ENCODE data around the gene SORCS2. TPM values are rescaled to one million over a fixed set of nuclear protein-coding genes. Genes with fewer than 3 reads are reported as not detected.

The SORCS2 gene
- total and polyA plus RNA-seq, 2 of the 13 experiments (the other 11 are each of a cell fraction or from before 2014, with no cell fraction given), result 0.82 to 1.0 TPM

DNA sequence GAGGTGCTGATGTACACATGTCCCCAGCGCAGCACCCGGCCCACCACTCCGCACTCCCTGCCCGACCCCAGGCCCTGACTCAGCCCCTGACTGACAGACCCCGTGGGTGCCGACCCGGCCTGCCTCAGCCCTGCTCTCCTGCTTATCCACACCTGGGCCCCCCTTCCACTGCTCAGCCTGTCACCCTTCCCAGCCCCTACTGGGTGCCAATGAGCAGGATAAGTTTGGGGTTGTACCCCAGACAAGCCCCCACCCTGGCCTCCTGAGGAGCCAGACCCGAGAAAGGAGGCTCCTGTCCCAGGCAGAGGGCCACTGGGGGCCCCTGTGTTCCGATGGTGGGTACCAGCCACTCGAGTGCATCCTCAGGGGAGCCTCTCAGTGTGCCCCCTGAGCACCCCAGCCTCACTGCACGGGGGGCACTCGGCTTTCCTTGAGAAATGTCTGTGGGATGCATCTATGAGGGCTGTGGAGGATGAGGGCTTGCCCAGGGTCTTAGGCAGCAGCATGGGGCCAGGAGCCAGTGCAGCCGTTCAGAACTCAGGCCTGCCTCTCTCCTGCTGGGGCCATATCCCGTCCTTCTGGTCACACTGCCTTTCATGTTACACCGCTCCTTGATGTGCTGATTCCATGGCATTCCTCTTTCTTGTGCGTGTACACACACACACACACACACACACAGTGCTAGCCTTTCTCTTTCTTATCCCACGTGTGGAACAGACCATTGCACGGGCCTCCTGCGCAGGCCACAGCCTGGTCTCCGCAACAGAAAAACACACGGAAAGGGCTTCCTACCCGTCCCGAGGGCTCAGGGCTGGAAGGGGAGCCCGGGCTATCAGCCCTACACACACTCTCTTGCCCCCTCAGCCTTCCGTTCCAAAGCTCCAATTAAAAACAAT is 462.5 kb downstream of the SORCS2 start:
- no peaks in the 10 kb centered on the region for H3K27me3 ChIP-seq (ENCODE audit: control insufficient read depth in 1 of 2, insufficient read depth in 2 of 2, low read length in 2 of 2)
- H3K79me2 ChIP-seq (ENCODE audit: insufficient read depth, low read length), result no peaks in the 10 kb centered on the region
- intact Hi-C loops (cut with micrococcal nuclease; ENCODE audit: unreplicated experiment), result no loop called here
- no peak for FAIRE-seq
- no peaks in the 10 kb centered on the region for H3K9me3 ChIP-seq (ENCODE audit: low read length)
- ChIA-PET POLR2A (no interaction called here), CTCF (ENCODE audit: low intra/inter-chr PET ratio, low total read pairs) (no interaction called here)
- no peaks in the 10 kb centered on the region for H3K36me3 ChIP-seq (replicated peaks in 1 of 2; ENCODE audit: control insufficient read depth in 1 of 2, insufficient read depth in 2 of 2, low read length in 2 of 2)
- ATAC-seq, result no peak
- H4K20me1 ChIP-seq (ENCODE audit: insufficient read depth, low read length), result no peaks in the 10 kb centered on the region
- H3K9ac ChIP-seq (ENCODE audit: insufficient read depth, low read depth, low read length), result no peak overlapping the region
- no peak overlapping the region for H3K4me2 ChIP-seq (ENCODE audit: low read depth, low read length)
- no peak overlapping the region for H2AFZ ChIP-seq (ENCODE audit: low read length)
- 91% methylated on average over 17 of the region's 25 CpGs for whole genome bisulfite sequencing (ENCODE audit: low lambda C conversion rate)
- in situ Hi-C loops (cut with HindIII; ENCODE audit: extremely low pct_ligation_motif_present, low pct_unique_long_range_greater_than_20kb), result no loop called here
- H3K27ac ChIP-seq (ENCODE audit: extremely low read length, insufficient read depth, low read length), result no peak overlapping the region
- no peak overlapping the region for H3K4me3 ChIP-seq (replicated peaks in 1 of 3; ENCODE audit: insufficient read depth in 1 of 3, low read depth in 2 of 3, low read length in 3 of 3)
- TF ChIP-seq TFDP2 (CRISPR knock-in tag; IDR thresholded peaks at IDR 0.05) (no peak), MXD4 (CRISPR knock-in tag; IDR thresholded peaks at IDR 0.05) (no peak), EED (CRISPR knock-in tag; IDR thresholded peaks at IDR 0.05) (no peak), ZFP36L2 (CRISPR knock-in tag; IDR thresholded peaks at IDR 0.05) (no peak), WIZ (CRISPR knock-in tag; IDR thresholded peaks at IDR 0.05) (no peak), ASH2L (IDR thresholded peaks at IDR 0.05; ENCODE audit: insufficient read length, low read depth, low read length) (no peak), NR1H2 (CRISPR knock-in tag; IDR thresholded peaks at IDR 0.05; ENCODE audit: borderline replicate concordance, low read depth) (no peak), FOXO1 (CRISPR knock-in tag; IDR thresholded peaks at IDR 0.05) (no peak), KDM2A (CRISPR knock-in tag; IDR thresholded peaks at IDR 0.05; ENCODE audit: borderline replicate concordance, low read depth) (no peak), TEAD2 (CRISPR knock-in tag; IDR thresholded peaks at IDR 0.05) (no peak), CCAR2 (optimal IDR thresholded peaks at IDR 0.05; ENCODE audit: low read depth, low read length) (no peak), ZFP1 (CRISPR knock-in tag; IDR thresholded peaks at IDR 0.05) (no peak), HMGXB4 (CRISPR knock-in tag; IDR thresholded peaks at IDR 0.05; ENCODE audit: borderline replicate concordance in 1 of 2, low read depth in 1 of 2) (no peak), MLXIP (CRISPR knock-in tag; IDR thresholded peaks at IDR 0.05; ENCODE audit: borderline replicate concordance) (no peak), MIER3 (CRISPR knock-in tag; IDR thresholded peaks at IDR 0.05; ENCODE audit: borderline replicate concordance) (no peak), ZNF30 (CRISPR knock-in tag; IDR thresholded peaks at IDR 0.05) (no peak), HNRNPH1 (optimal IDR thresholded peaks at IDR 0.05; ENCODE audit: low read depth, low read length) (no peak)
- DNase-seq (ENCODE audit: low spot score), result no peak
- BruUV-seq (replicated peaks), result no TSS peak
- H3K4me1 ChIP-seq (ENCODE audit: insufficient read depth, low read length), result peaks cover 31% of the 10 kb centered on the region
